GM12864 (cell line): ENCODE measurements around the gene ZNF184.

Experiments used
- DNase-seq: peaks from one replicate; pipeline ENCODE4 v3.0.0-alpha.2; 2011; ENCODE audit warnings: low read depth
- H3K4me3 ChIP-seq: 2 replicates; pipeline ENCODE4 v1.5.1; 2011; ENCODE audit warnings: mild to moderate bottlenecking, low read depth, low read length, control low read depth
- TF ChIP-seq, protein P1 (sequence below): IDR thresholded peaks from 2 replicates; pipeline ENCODE4 v1.5.1; 2011; ENCODE audit warnings: low read depth, mild to moderate bottlenecking, moderate library complexity, low read length, control low read depth, inconsistent platforms; ENCODE audit errors: missing control alignments

ZNF184 gene

DNA sequence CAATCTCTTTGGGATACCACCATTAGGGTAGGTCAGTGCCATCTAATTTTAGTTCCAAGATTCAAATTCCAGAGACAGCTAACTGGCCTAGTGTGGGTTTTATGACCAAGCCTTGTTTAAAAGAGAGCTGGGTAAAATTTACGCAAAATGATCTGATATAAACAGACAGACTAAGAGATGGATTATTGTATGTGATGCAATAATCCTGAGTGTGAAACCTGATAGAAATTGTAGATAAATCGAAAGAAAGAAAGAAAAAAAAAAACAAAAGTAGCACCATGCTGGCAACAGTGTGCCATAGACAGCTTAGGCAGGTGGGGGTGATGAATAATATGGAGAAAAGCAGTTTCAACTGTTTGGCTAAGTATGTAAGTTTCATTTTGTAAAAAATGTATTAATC lies 2.9 kb downstream of the ZNF184 start:
- DNase-seq, result no peak
- TF ChIP-seq, protein P1, sequence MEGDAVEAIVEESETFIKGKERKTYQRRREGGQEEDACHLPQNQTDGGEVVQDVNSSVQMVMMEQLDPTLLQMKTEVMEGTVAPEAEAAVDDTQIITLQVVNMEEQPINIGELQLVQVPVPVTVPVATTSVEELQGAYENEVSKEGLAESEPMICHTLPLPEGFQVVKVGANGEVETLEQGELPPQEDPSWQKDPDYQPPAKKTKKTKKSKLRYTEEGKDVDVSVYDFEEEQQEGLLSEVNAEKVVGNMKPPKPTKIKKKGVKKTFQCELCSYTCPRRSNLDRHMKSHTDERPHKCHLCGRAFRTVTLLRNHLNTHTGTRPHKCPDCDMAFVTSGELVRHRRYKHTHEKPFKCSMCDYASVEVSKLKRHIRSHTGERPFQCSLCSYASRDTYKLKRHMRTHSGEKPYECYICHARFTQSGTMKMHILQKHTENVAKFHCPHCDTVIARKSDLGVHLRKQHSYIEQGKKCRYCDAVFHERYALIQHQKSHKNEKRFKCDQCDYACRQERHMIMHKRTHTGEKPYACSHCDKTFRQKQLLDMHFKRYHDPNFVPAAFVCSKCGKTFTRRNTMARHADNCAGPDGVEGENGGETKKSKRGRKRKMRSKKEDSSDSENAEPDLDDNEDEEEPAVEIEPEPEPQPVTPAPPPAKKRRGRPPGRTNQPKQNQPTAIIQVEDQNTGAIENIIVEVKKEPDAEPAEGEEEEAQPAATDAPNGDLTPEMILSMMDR, result no peak
- no peak overlapping the region for H3K4me3 ChIP-seq

DNA sequence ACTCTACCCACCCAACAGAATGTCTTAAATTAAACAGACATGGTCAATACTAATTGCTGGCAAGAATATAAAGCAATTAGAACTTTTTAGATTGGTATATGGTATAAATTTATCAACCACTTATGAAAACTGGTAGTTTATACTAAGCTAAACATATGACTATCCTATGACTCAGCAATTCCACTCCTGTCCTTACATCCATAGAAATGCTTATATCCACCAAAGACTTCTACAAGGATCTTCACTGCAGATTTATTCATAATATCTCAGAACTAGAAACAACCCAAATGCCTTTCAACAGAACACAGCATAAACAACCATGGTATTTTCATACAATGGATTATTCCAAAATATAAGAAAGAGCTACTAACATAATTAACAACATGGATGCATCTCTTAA lies 4.6 kb downstream of the ZNF184 start:
- TF ChIP-seq, protein P1, result no peak
- H3K4me3 ChIP-seq, result no peak overlapping the region
- DNase-seq, result no peak

DNA sequence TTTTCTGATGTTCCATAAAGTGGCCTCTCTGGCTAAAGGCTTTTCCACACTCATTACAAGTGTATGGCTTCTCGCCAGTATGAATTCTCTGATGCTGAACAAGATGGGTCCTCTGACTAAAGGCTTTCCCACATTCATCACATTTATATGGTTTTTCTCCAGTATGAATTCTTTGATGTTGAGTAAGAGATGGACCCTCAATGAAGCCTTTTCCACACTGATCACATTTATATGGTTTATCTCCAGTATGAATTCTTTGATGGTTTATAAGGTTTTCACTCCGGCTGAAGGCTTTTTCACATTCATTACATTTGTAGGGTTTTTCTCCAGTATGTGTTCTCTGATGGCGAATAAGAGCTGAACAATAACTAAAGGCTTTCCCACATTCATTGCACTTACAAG lies 20.4 kb downstream of the ZNF184 start:
- no peak overlapping the region for H3K4me3 ChIP-seq
- DNase-seq, result no peak
- TF ChIP-seq, protein P1, result no peak

DNA sequence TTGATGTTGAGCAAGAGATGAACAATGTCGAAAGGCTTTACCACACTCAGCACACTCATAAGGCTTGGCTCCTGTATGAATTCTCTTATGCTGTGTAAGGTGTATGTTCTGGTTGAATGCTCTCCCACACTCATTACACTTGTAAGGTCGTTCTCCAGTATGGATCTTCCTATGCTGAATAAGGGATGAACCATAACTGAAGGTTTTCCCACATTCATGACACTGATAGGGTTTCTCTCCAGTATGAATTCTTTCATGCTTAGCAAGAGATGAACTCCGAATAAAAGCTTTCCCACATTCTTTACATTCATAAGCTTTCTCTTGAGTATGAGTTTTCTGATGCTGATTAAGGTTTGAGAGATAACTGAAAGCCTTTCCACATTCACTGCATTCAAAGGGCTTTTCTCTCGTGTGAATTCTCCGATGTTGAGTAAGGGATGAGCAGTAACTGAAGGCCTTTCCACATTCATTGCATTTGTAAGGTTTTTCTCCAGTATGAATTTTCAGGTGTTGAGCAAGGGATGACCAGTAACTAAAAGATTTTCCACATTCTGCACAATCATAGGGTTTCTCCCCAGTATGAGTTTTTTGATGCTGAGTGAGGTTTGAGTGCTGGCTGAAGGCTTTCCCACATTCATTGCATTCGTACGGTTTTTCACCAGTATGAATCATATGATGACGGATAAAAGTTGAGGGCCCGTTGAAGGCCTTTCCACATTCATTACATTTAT lies 21.1 kb downstream of the ZNF184 start:
- TF ChIP-seq, protein P1, result no peak
- H3K4me3 ChIP-seq, result no peak overlapping the region
- DNase-seq, result no peak

DNA sequence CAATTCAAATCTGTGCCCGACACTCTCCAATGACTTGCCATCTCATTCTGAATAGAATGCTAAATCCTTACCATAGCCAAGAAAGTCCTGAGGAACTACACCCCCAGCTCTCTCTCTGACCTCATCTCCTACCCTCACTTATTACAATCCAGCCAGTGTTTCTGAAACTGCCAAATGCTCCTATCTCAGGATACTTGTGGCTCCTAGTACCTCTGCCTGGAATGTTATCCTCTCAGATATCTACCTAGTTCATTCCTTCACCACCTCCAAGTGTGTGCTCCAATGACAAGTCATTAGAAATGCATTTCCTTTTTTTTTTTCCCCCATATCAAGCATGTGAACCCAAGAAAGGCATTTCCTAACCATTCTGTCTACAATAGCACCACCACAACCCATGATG lies 24.4 kb downstream of the ZNF184 start:
- TF ChIP-seq, protein P1, result no peak
- no peak overlapping the region for H3K4me3 ChIP-seq
- DNase-seq, result no peak

DNA sequence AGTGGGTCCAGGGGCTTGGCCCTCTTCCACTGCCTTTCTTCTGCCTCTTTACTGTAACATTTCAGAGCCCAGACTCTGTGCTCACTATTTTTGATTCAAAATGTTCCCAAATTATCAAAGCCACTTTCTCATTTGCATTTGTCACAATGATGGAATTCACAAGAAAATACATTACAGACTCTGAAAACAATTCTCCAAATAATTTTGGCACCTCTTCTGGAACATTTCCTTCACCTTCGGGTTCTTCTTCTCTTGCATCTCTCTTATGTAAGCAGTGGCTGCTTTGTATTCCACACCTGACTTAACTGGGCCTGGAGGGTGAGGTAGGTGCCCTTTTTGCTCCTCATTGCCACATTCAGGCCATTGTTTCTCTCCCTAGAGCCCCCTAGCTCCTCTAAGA lies 30.0 kb downstream of the ZNF184 start:
- TF ChIP-seq, protein P1, result no peak
- no peak for DNase-seq
- no peak overlapping the region for H3K4me3 ChIP-seq

DNA sequence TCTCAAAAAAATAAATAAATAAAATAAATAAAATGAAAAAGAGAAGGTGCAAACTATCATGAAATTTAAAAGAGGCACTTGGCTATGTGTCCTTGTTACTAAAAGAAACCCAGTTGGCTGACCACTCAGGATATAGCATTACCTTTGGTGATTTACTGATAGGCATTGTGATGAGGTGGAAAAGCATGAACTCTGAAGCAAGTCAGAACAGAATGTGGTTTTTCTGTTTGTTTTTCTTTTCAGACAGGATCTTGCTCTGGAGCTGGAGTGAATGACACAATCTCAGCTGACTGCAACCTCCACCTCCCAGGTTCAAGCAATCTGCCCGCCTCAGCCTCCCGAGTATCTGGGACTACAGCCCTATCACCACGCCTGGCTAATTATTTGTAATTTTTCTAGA lies 31.9 kb downstream of the ZNF184 start:
- DNase-seq, result no peak
- TF ChIP-seq, protein P1, result no peak

More for the DNA sequence above, 31.9 kb downstream of the ZNF184 start:
- H3K4me3 ChIP-seq, result no peak overlapping the region
